Endothelial cell of umbilical vein (primary cell): ENCODE measurements around the gene FADS2. TPM values are rescaled to one million over a fixed set of nuclear protein-coding genes. Genes with fewer than 3 reads are reported as not detected.

Experiments
- BruUV-seq: library from RNA; stranded (reverse); fragments of 400-500 nt; replicated peaks from 2 replicates; lab custom pipeline; 2021; lab: Mats Ljungman, UMichigan
- CTCF ChIA-PET: fragments of 300-600, 350-600 bp; sonication (Branson Sonifier 250); formaldehyde crosslinking; loops from one replicate; lab custom pipeline; 2021; ENCODE audit warnings: antibody characterized with exemption, inconsistent platforms; lab: Charles Lee
- POLR2A ChIA-PET: fragments of 300-600, 350-600 bp; sonication (Branson Sonifier 250); formaldehyde crosslinking; loops from one replicate; lab custom pipeline; 2021; ENCODE audit warnings: antibody characterized with exemption, inconsistent platforms; lab: Charles Lee
- DNase-seq: peaks from one replicate; pipeline ENCODE4 v3.0.0-alpha.2; 2011; ENCODE audit warnings: low read depth, low spot score
- FAIRE-seq: peaks from 2 replicates; lab custom pipeline; 2011; peaks lifted over from hg19 to GRCh38; lab: Jason Lieb, UNC
- H2AFZ ChIP-seq: 2 replicates; pipeline ENCODE4 v1.6.0; 2012; ENCODE audit warnings: low read depth, low read length, control low read depth, inconsistent platforms
- H3K27ac ChIP-seq: 2 replicates; pipeline ENCODE4 v1.5.1; 2011; ENCODE audit warnings: low read depth, mild to moderate bottlenecking, control low read depth, low read length, moderate library complexity; ENCODE audit not compliant: insufficient read depth
- H3K27me3 ChIP-seq, 2 experiments: 2 replicates each; pipeline versions ENCODE4 v1.6.0 to v1.6.1; 2011; ENCODE audit warnings: low read length in 2 of 2, mixed read lengths in 1 of 2; ENCODE audit not compliant: control insufficient read depth in 2 of 2, insufficient read depth in 2 of 2
- H3K36me3 ChIP-seq, 2 experiments: 2 replicates in 1 of 2; 3 replicates in 1 of 2; pipeline ENCODE4 v1.5.1; 2011; ENCODE audit warnings: low read length in 2 of 2, mild to moderate bottlenecking in 1 of 2, moderate library complexity in 1 of 2; ENCODE audit not compliant: control insufficient read depth in 2 of 2, insufficient read depth in 2 of 2; ENCODE audit errors: extremely low read depth in 1 of 2
- H3K4me1 ChIP-seq: 3 replicates; pipeline ENCODE4 v1.5.1; 2011; ENCODE audit warnings: mild to moderate bottlenecking, low read length; ENCODE audit not compliant: control insufficient read depth, insufficient read depth; ENCODE audit errors: extremely low read depth
- H3K4me2 ChIP-seq: 2 replicates; pipeline ENCODE4 v1.6.1; 2011; ENCODE audit warnings: low read length, control low read depth, mixed read lengths; ENCODE audit not compliant: insufficient read depth
- H3K4me3 ChIP-seq, 3 experiments: fragments of 200-600 bp in 1 of 3; sonication (generic), shearing (Covaris generic) in 1 of 3; replicated peaks in 1 of 3; 2 replicates each; pipeline ENCODE4 v1.5.1; 2011 to 2016; ENCODE audit warnings: control low read depth in 3 of 3, low read length in 3 of 3, mild to moderate bottlenecking in 2 of 3, inconsistent platforms in 1 of 3, low read depth in 1 of 3, moderate library complexity in 1 of 3; ENCODE audit not compliant: insufficient read depth in 1 of 3
- H3K79me2 ChIP-seq: 2 replicates; pipeline ENCODE4 v1.6.0; 2012; ENCODE audit warnings: low read length, inconsistent platforms; ENCODE audit not compliant: control insufficient read depth, insufficient read depth
- H3K9ac ChIP-seq: replicated peaks from 2 replicates; pipeline ENCODE3; 2011; ENCODE audit warnings: low read length, control low read depth; ENCODE audit not compliant: insufficient read depth; ENCODE audit errors: extremely low read depth
- H3K9me1 ChIP-seq: replicated peaks from 3 replicates; pipeline ENCODE4 v1.6.0; 2011; ENCODE audit warnings: mild to moderate bottlenecking, low read length; ENCODE audit not compliant: control insufficient read depth, insufficient read depth; ENCODE audit errors: extremely low read depth
- H3K9me3 ChIP-seq: replicated peaks from 2 replicates; pipeline ENCODE4 v1.5.1; 2012; ENCODE audit warnings: low read length, inconsistent platforms; ENCODE audit not compliant: control insufficient read depth, insufficient read depth
- H4K20me1 ChIP-seq: replicated peaks from 2 replicates; pipeline ENCODE3; 2011; ENCODE audit warnings: mild to moderate bottlenecking, low read length; ENCODE audit not compliant: control insufficient read depth, insufficient read depth; ENCODE audit errors: extremely low read depth
- CTCF ChIP-seq, 2 donors: IDR thresholded peaks; 1 replicate in 1 of 2; 2 replicates in 1 of 2; pipeline ENCODE4 v1.5.1; 2011; ENCODE audit warnings: low read length in 2 of 2, mild to moderate bottlenecking in 2 of 2, moderate library complexity in 2 of 2, control low read depth in 1 of 2, inconsistent platforms in 1 of 2, low read depth in 1 of 2; ENCODE audit not compliant: insufficient read depth in 1 of 2; ENCODE audit errors: extremely low read depth in 1 of 2
- EZH2 ChIP-seq: IDR thresholded peaks from 2 replicates; pipeline ENCODE4 v1.6.1; 2012; ENCODE audit warnings: borderline replicate concordance, low read depth, mild to moderate bottlenecking, moderate library complexity, low read length, inconsistent platforms; ENCODE audit not compliant: severe bottlenecking
- FOS ChIP-seq: IDR thresholded peaks from 2 replicates; pipeline ENCODE4 v1.6.1; 2011; ENCODE audit warnings: mild to moderate bottlenecking, low read length, moderate library complexity, borderline replicate concordance; ENCODE audit not compliant: insufficient read depth
- GATA2 ChIP-seq: IDR thresholded peaks from 2 replicates; pipeline ENCODE4 v1.7.0; 2011; ENCODE audit warnings: low read depth, mild to moderate bottlenecking, moderate library complexity, mixed read lengths, low read length; ENCODE audit not compliant: insufficient read length, insufficient read depth
- JUN ChIP-seq: IDR thresholded peaks from 2 replicates; pipeline ENCODE4 v1.6.1; 2011; ENCODE audit warnings: borderline replicate concordance, low read depth; ENCODE audit not compliant: insufficient read length, insufficient read depth
- MYC ChIP-seq: IDR thresholded peaks from one replicate; pipeline ENCODE4 v1.6.1; 2011; ENCODE audit warnings: mild to moderate bottlenecking, low read depth, low read length
- POLR2A ChIP-seq: IDR thresholded peaks from 2 replicates; pipeline ENCODE4 v1.6.1; 2012; ENCODE audit warnings: low read depth, mild to moderate bottlenecking, control low read depth, low read length
- POLR2AphosphoS5 ChIP-seq: IDR thresholded peaks from 2 replicates; pipeline ENCODE4 v1.6.1; 2012; ENCODE audit warnings: low read depth, mild to moderate bottlenecking, control low read depth, low read length, moderate library complexity; ENCODE audit not compliant: insufficient read depth
- dilution Hi-C: fragments of 300-500 bp; cut with MboI; formaldehyde crosslinking; loops from one replicate; pipeline ENCODE4 v1.15.0; 2019; ENCODE audit warnings: low sequenced_read_pairs; ENCODE audit not compliant: extremely low pct_ligation_motif_present
- intact Hi-C: fragments of 100-400 bp; cut with micrococcal nuclease; formaldehyde crosslinking; loops from one replicate; pipeline ENCODE4 v1.10.0; 2022
- polyA plus RNA-seq, 4 experiments: library from polyadenylated mRNA; depleted of rRNA in 3 of 4; stranded (reverse) in 3 of 4; unstranded in 1 of 4; fragments of >200 nt; gene quantifications; 2 replicates each; pipeline versions ENCODE4 v1.2.1 to v1.2.3, GENCODE V29; 2011 to 2012; ENCODE audit warnings: missing spikeins in 1 of 4
- total RNA-seq: library from RNA; stranded (reverse); gene quantifications from 2 replicates; pipeline ENCODE4 v1.2.3, GENCODE V29; 2021

FADS2 gene
- total and polyA plus RNA-seq, 2 donors (not counting 3 experiments of a cell fraction or from before 2014, with no cell fraction given), result 668 to 898 TPM

- H3K4me2 ChIP-seq, result no peak overlapping the region
- H3K27me3 ChIP-seq, result peaks cover 0 to 3% of the 10 kb centered on the region in 2 experiments
- H3K9me1 ChIP-seq, result no peaks in the 10 kb centered on the region
- no peak overlapping the region for H3K27ac ChIP-seq
- dilution Hi-C loops (no loop called here), intact Hi-C loops (no loop called here)
- DNase-seq (no peak), FAIRE-seq (no peak)
- TF ChIP-seq EZH2 (no peak), POLR2AphosphoS5 (no peak), CTCF (IDR thresholded peaks at IDR 0.05; ENCODE audit: extremely low read depth in 1 of 2, insufficient read depth in 1 of 2, low read depth in 1 of 2, low read length in 2 of 2) (no peak)
- H2AFZ ChIP-seq, result no peak overlapping the region
- CTCF ChIA-PET, result interaction anchor here (1.1 kb wide), 1 partner anchor 13 kb away, joined by 3 read pairs; no protein-coding TSS in a partner anchor
- no peaks in the 10 kb centered on the region for H3K4me1 ChIP-seq
- POLR2A ChIA-PET, result no interaction called here
- no peaks in the 10 kb centered on the region for H4K20me1 ChIP-seq
- no peaks in the 10 kb centered on the region for H3K79me2 ChIP-seq
- no peak overlapping the region for H3K9ac ChIP-seq
- BruUV-seq, result no TSS peak
- no peak overlapping the region for H3K4me3 ChIP-seq
- H3K9me3 ChIP-seq, result no peaks in the 10 kb centered on the region
- H3K36me3 ChIP-seq, result no peaks in the 10 kb centered on the region
These were observed 84.4 kb downstream of the FADS2 start for GRCh38 chr11:61912530-61912898.

DNA sequence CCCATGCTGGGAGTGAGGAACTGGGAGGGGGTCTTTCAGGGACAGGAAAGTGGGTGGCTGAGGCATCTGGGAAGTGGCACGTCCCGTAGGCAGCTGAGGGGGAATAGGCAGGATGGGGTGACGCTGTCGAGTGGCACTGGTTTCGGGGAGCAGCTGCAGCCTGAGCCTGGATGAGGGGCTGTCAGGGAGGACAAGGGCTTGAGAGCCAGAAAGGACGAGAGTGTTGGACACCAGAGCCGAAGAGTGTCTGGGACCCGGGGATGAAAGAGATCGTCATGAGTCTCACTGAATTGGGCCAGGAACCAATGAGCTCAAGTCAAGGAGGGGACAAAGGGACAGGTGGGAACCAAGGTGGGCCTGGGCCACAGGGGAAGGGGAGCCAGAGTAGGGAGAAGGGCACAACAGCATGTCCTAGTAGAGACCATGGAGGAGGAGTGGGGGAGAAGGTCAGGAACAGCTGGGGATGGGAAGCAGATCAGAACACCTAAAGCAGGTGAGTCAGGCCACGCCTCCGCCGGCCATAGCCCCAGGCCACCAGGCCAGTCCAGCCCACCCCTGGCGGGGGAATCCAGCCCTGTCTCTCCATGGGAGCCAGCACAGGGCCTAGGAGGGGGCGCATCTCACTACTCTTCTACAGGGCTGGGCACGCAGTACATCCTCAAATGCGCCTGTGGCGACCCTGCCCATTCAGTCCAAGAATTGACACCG lies 85.0 kb downstream of the FADS2 start:
- H3K9me3 ChIP-seq, result no peaks in the 10 kb centered on the region
- H3K27me3 ChIP-seq, result peaks cover 4 to 6% of the 10 kb centered on the region in 2 experiments
- BruUV-seq, result no TSS peak
- CTCF ChIA-PET, result interaction anchor here (1.1 to 1.3 kb wide), 2 partner anchors 10 to 13 kb away, joined by 3 read pairs; no protein-coding TSS in a partner anchor
- H4K20me1 ChIP-seq, result no peaks in the 10 kb centered on the region
- intact Hi-C loops (no loop called here), dilution Hi-C loops (no loop called here)
- H3K4me3 ChIP-seq, result no peak overlapping the region
- no peaks in the 10 kb centered on the region for H3K4me1 ChIP-seq
- no peak overlapping the region for H3K4me2 ChIP-seq
- POLR2A ChIA-PET, result no interaction called here
- no peak overlapping the region for H3K27ac ChIP-seq
- TF ChIP-seq FOS, result no peak
- TF ChIP-seq POLR2A, result no peak
- no peak for TF ChIP-seq MYC
- no peak for TF ChIP-seq EZH2
- TF ChIP-seq JUN, result no peak
- no peak for TF ChIP-seq CTCF (IDR thresholded peaks at IDR 0.05; ENCODE audit: extremely low read depth in 1 of 2, insufficient read depth in 1 of 2, low read depth in 1 of 2, low read length in 2 of 2)
- TF ChIP-seq POLR2AphosphoS5, result no peak
- TF ChIP-seq GATA2, result no peak
- no peak for FAIRE-seq
- no peaks in the 10 kb centered on the region for H3K36me3 ChIP-seq
- DNase-seq, result no peak
- H3K79me2 ChIP-seq, result no peaks in the 10 kb centered on the region
- H3K9ac ChIP-seq, result no peak overlapping the region
- no peak overlapping the region for H2AFZ ChIP-seq
- no peaks in the 10 kb centered on the region for H3K9me1 ChIP-seq
